IMR-90 (cell line): ENCODE data around the gene TTLL9. TPM values are rescaled to one million over a fixed set of nuclear protein-coding genes. Genes with fewer than 3 reads are reported as not detected.

Experiments
- ATAC-seq: fragments of 200-7000 bp; cut with Tn5 transposase; 2 replicates; pipeline ENCODE4 v1.9.1; 2020; ENCODE audit warnings: low read depth, mild to moderate bottlenecking, moderate library complexity
- BruUV-seq: library from RNA; stranded (reverse); fragments of 400-500 nt; replicated peaks from 2 replicates; lab custom pipeline; 2021; lab: Mats Ljungman, UMichigan
- CTCF ChIA-PET: fragments of 300-600 bp; formaldehyde crosslinking; extraction: SDS; loops from one replicate; lab custom pipeline; 2021; ENCODE audit warnings: antibody characterized with exemption; lab: Yijun Ruan, JAX
- POLR2A ChIA-PET: fragments of 300-600 bp; sonication (Branson Sonifier 250); formaldehyde crosslinking; loops from one replicate; lab custom pipeline; 2022; ENCODE audit warnings: antibody characterized with exemption; ENCODE audit not compliant: unreplicated experiment; lab: Charles Lee
- DNase-seq: peaks from one replicate; pipeline ENCODE4 v3.0.0; 2013
- H2AFZ ChIP-seq: replicated peaks from 2 replicates; pipeline ENCODE3; 2013; ENCODE audit warnings: low read length, mild to moderate bottlenecking; ENCODE audit not compliant: poor library complexity
- H2AK5ac ChIP-seq: 2 replicates; pipeline ENCODE4 v1.6.1; 2013; ENCODE audit warnings: low read depth, low read length, inconsistent platforms
- H2AK9ac ChIP-seq: replicated peaks from 2 replicates; pipeline ENCODE3; 2013; ENCODE audit warnings: mild to moderate bottlenecking, low read depth, low read length, moderate library complexity; ENCODE audit not compliant: poor library complexity
- H2BK120ac ChIP-seq: 2 replicates; pipeline ENCODE4 v1.6.1; 2013; ENCODE audit warnings: low read depth, low read length, inconsistent platforms
- H2BK15ac ChIP-seq: 3 replicates; pipeline ENCODE4 v1.6.1; 2013; ENCODE audit warnings: low read depth, low read length, inconsistent platforms
- H2BK20ac ChIP-seq: 2 replicates; pipeline ENCODE4 v1.6.1; 2013; ENCODE audit warnings: low read depth, mild to moderate bottlenecking, inconsistent platforms, low read length, moderate library complexity
- H2BK5ac ChIP-seq: 2 replicates; pipeline ENCODE4 v1.6.1; 2013; ENCODE audit warnings: mild to moderate bottlenecking, low read depth, low read length, inconsistent platforms; ENCODE audit not compliant: poor library complexity, severe bottlenecking
- H3K14ac ChIP-seq: replicated peaks from 2 replicates; pipeline ENCODE4 v1.6.1; 2013; ENCODE audit warnings: low read depth, low read length, inconsistent platforms
- H3K18ac ChIP-seq: 2 replicates; pipeline ENCODE4 v1.6.1; 2013; ENCODE audit warnings: low read depth, low read length, control low read depth
- H3K23ac ChIP-seq: 2 replicates; pipeline ENCODE4 v1.6.1; 2013; ENCODE audit warnings: low read depth, low read length, inconsistent platforms
- H3K27ac ChIP-seq: 2 replicates; pipeline ENCODE4 v1.5.1; 2013; ENCODE audit warnings: mild to moderate bottlenecking, control low read depth, low read length; ENCODE audit not compliant: insufficient read depth
- H3K27me3 ChIP-seq: 2 replicates; pipeline ENCODE4 v1.6.1; 2013; ENCODE audit warnings: low read length; ENCODE audit not compliant: control insufficient read depth, insufficient read depth
- H3K36me3 ChIP-seq: 2 replicates; pipeline ENCODE4 v1.6.1; 2013; ENCODE audit warnings: low read length, mixed read lengths; ENCODE audit not compliant: control insufficient read depth, insufficient read depth
- H3K4ac ChIP-seq: 2 replicates; pipeline ENCODE4 v1.6.1; 2013; ENCODE audit warnings: low read depth, low read length, inconsistent platforms
- H3K4me1 ChIP-seq: 2 replicates; pipeline ENCODE4 v1.6.1; 2013; ENCODE audit warnings: low read length, mixed read lengths; ENCODE audit not compliant: control insufficient read depth, insufficient read depth
- H3K4me2 ChIP-seq: 2 replicates; pipeline ENCODE4 v1.6.1; 2013; ENCODE audit warnings: low read depth, mild to moderate bottlenecking, control low read depth, low read length, moderate library complexity
- H3K4me3 ChIP-seq: 2 replicates; pipeline ENCODE4 v1.5.1; 2013; ENCODE audit warnings: low read depth, mild to moderate bottlenecking, control low read depth, low read length, moderate library complexity; ENCODE audit not compliant: insufficient read depth
- H3K56ac ChIP-seq: 2 replicates; pipeline ENCODE4 v1.6.1; 2013; ENCODE audit warnings: low read length, inconsistent platforms; ENCODE audit not compliant: insufficient read depth; ENCODE audit errors: extremely low read depth
- H3K79me1 ChIP-seq, 2 experiments: 2 replicates each; pipeline ENCODE4 v1.6.1; 2013; ENCODE audit warnings: low read length in 2 of 2, inconsistent platforms in 1 of 2, low read depth in 1 of 2
- H3K9ac ChIP-seq: 2 replicates; pipeline ENCODE4 v1.6.1; 2013; ENCODE audit warnings: low read depth, low read length, control low read depth
- H3K9me1 ChIP-seq: 2 replicates; pipeline ENCODE4 v1.6.1; 2013; ENCODE audit warnings: low read length, inconsistent platforms; ENCODE audit not compliant: insufficient read depth
- H3K9me3 ChIP-seq: 2 replicates; pipeline ENCODE4 v1.6.1; 2013; ENCODE audit warnings: low read length; ENCODE audit not compliant: control insufficient read depth, insufficient read depth
- H4K20me1 ChIP-seq: 2 replicates; pipeline ENCODE4 v1.6.1; 2013; ENCODE audit warnings: low read length, inconsistent platforms; ENCODE audit not compliant: insufficient read depth
- H4K5ac ChIP-seq: 2 replicates; pipeline ENCODE4 v1.6.1; 2013; ENCODE audit warnings: mild to moderate bottlenecking, low read depth, low read length, control low read depth
- H4K8ac ChIP-seq, 2 experiments: 2 replicates each; pipeline ENCODE4 v1.6.1; 2013; ENCODE audit warnings: low read depth in 2 of 2, low read length in 2 of 2, control low read depth in 1 of 2, inconsistent platforms in 1 of 2
- H4K91ac ChIP-seq: 2 replicates; pipeline ENCODE4 v1.6.1; 2013; ENCODE audit warnings: low read depth, low read length, inconsistent platforms; ENCODE audit not compliant: insufficient read depth
- BHLHE40 ChIP-seq: fragments of 150-350 bp; IDR thresholded peaks from 2 replicates; pipeline ENCODE4 v1.6.1; 2016; ENCODE audit warnings: mild to moderate bottlenecking, low read depth, low read length
- CEBPB ChIP-seq: IDR thresholded peaks from 2 replicates; pipeline ENCODE4 v1.6.1; 2012; ENCODE audit warnings: low read depth, low read length, improper control_type of control experiment
- NFE2L2 ChIP-seq: fragments of 150-350 bp; IDR thresholded peaks from 2 replicates; pipeline ENCODE4 v1.6.1; 2016; ENCODE audit warnings: low read depth, mild to moderate bottlenecking, low read length
- RCOR1 ChIP-seq: IDR thresholded peaks from 2 replicates; pipeline ENCODE4 v1.6.1; 2012; ENCODE audit warnings: mild to moderate bottlenecking, low read length, improper control_type of control experiment; ENCODE audit not compliant: insufficient replicate concordance
- SMC3 ChIP-seq: fragments of 150-350 bp; IDR thresholded peaks from 2 replicates; pipeline ENCODE4 v1.6.1; 2016; ENCODE audit warnings: low read depth, mild to moderate bottlenecking, antibody characterized with exemption, low read length, moderate library complexity
- WGBS, 2 experiments: methylation state at CpG; one replicate each; pipeline versions ENCODE4 v1.1.5 to v1.1.7; 2013; ENCODE audit warnings: missing lambda C conversion rate in 2 of 2; ENCODE audit not compliant: insufficient read length in 1 of 2; ENCODE audit errors: extremely low coverage in 2 of 2; 5-methylcytosine and 5-hydroxymethylcytosine counted together
- dilution Hi-C: fragments of 300-500 bp; cut with HindIII; formaldehyde crosslinking; loops from one replicate; pipeline ENCODE4 v1.14.3; 2018; ENCODE audit warnings: low sequenced_read_pairs; ENCODE audit not compliant: unreplicated experiment
- in situ Hi-C: fragments of 300-500 bp; cut with MboI; formaldehyde crosslinking; loops from 3 replicates; pipeline ENCODE4 v1.14.3; 2019; ENCODE audit warnings: low sequenced_read_pairs, inconsistent platforms, mixed read lengths
- intact Hi-C: fragments of 100-400 bp; cut with micrococcal nuclease; formaldehyde crosslinking; loops from 2 replicates; pipeline ENCODE4 v1.10.0; 2022
- polyA plus RNA-seq, 3 experiments: library from polyadenylated mRNA; depleted of rRNA; stranded (reverse); fragments of >200 nt; gene quantifications; 2 replicates each; pipeline ENCODE4 v1.2.3, GENCODE V29; 2012; ENCODE audit warnings: low replicate concordance in 1 of 3
- total RNA-seq: library from RNA; depleted of rRNA; stranded (reverse); fragments of >200 nt; gene quantifications from 2 replicates; pipeline ENCODE4 v1.2.3, GENCODE V29; 2012
- TF ChIP-seq, protein P1 (sequence below): fragments of 150-350 bp; IDR thresholded peaks from 2 replicates; pipeline ENCODE4 v1.6.1; 2017; ENCODE audit warnings: mild to moderate bottlenecking, antibody characterized with exemption, low read length, low read depth

Gene TTLL9
- total and polyA plus RNA-seq, 2 of the 4 experiments (the other 2 are of a cell fraction), result not detected

DNA sequence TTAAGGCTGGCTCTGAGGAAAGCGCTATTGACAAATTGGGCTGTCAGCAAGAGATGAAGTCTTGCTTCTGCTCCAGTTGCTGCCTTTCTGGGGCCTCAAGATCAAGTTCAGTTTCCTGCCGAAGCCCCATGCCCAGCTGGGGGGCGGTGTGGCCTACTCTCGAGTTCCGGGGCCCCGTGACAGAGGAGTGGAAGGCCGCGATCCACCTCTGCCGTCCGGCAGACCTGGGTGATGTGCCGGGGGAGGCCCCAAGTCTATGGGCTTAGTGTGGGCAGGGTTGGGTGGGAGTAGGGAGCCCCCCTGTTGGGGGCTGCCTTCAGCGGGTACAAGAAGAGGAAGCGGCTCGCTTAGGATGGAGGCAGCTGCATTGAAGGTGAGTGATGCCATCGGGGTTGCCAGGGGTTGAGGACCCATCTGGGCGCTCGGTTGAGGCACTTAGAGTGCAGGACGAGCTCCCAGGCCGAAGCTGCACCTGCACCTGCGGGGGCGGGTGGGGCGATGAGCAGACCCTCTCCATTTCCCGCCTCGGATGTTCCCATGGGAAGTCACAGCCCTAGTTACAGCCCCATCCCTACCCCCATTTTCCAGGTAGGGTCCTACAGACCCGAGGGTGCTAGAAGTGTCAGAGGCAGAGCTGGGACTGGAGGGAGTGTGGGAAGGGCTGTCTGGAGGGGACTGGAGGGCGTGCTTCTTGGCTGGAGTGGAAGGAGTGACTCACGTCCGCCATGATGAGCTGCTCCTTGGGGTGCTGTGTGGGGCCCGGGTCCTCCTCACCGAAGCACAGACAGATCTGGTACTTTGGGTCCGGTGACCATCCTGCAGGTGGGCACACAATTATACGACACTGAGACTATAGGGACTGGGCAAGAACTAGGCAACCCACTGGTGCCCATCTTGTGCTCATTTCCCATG, 22.1 kb upstream of the TTLL9 start:
- 82% methylated on average over 14 of the region's 32 CpGs; no CpG with 5 or more reads in 1 of the 2 experiments for WGBS, 2 experiments
- DNase-seq (no peak), ATAC-seq (no peak)
- Histone ChIP-seq H3K4me3 (no peak overlapping the region), H2BK15ac (no peak overlapping the region), H3K4ac (no peak overlapping the region), H3K18ac (no peak overlapping the region), H2BK20ac (no peak overlapping the region), H3K23ac (no peak overlapping the region), H2BK5ac (no peak overlapping the region), H3K56ac (no peak overlapping the region), H4K20me1 (peaks cover 4% of the 10 kb centered on the region), H3K9me1 (no peaks in the 10 kb centered on the region), H3K9me3 (no peaks in the 10 kb centered on the region), H3K14ac (no peak overlapping the region), H2AK5ac (no peak overlapping the region), H4K5ac (no peak overlapping the region), H4K91ac (no peak overlapping the region), H3K27ac (no peak overlapping the region), H4K8ac (no peak overlapping the region), H3K27me3 (peaks cover 49% of the 10 kb centered on the region), H2AK9ac (no peak overlapping the region), H2AFZ (no peak overlapping the region), H3K36me3 (no peaks in the 10 kb centered on the region), H3K4me1 (no peaks in the 10 kb centered on the region), H3K4me2 (no peak overlapping the region), H2BK120ac (no peak overlapping the region), H3K79me1 (no peaks in the 10 kb centered on the region), H3K9ac (no peak overlapping the region)
- in situ Hi-C loops, result loop anchor here (25.0 kb wide), 2 partner anchors 639 to 814 kb away; partner anchors contain the start of gene C20orf203
- TF ChIP-seq NFE2L2, result no peak
- TF ChIP-seq BHLHE40, result no peak
- no peak for TF ChIP-seq SMC3
- no peak for TF ChIP-seq CEBPB
- TF ChIP-seq, protein P1, sequence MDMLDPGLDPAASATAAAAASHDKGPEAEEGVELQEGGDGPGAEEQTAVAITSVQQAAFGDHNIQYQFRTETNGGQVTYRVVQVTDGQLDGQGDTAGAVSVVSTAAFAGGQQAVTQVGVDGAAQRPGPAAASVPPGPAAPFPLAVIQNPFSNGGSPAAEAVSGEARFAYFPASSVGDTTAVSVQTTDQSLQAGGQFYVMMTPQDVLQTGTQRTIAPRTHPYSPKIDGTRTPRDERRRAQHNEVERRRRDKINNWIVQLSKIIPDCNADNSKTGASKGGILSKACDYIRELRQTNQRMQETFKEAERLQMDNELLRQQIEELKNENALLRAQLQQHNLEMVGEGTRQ, result no peak
- no peak for TF ChIP-seq RCOR1
- dilution Hi-C loops, result no loop called here
- intact Hi-C loops, result no loop called here
- ChIA-PET CTCF (interaction anchor here (0.7 to 1.5 kb wide), 2 partner anchors 10 to 294 kb away, joined by 3 read pairs; no protein-coding TSS in a partner anchor), POLR2A (no interaction called here)
- no TSS peak for BruUV-seq
